H1 (cell line): Measurements from ENCODE around the gene IL24. TPM values are rescaled to one million over a fixed set of nuclear protein-coding genes. Genes with fewer than 3 reads are reported as not detected.

Experiments
- CTCF ChIA-PET: fragments of 300-600 bp; sonication (Branson Sonifier 250); formaldehyde crosslinking; loops from one replicate; lab custom pipeline; 2021; ENCODE audit not compliant: partially characterized antibody; lab: Charles Lee
- POLR2A ChIA-PET: fragments of 300-600 bp; sonication (Branson Sonifier 250); formaldehyde crosslinking; loops from one replicate; lab custom pipeline; 2021; ENCODE audit warnings: inconsistent platforms; ENCODE audit not compliant: partially characterized antibody; lab: Charles Lee
- DNase-seq, 2 experiments: peaks; one replicate each; pipeline versions ENCODE4 v3.0.0 to v3.0.0-alpha.2; 2010 to 2022; ENCODE audit warnings: low spot score in 2 of 2, low read depth in 1 of 2, mixed read lengths in 1 of 2
- FAIRE-seq: peaks from 2 replicates; lab custom pipeline; 2011; peaks lifted over from hg19 to GRCh38; lab: Jason Lieb, UNC
- H2AFZ ChIP-seq: 2 replicates; pipeline ENCODE4 v1.8.1; 2012; ENCODE audit warnings: low read length, inconsistent platforms
- H2AK5ac ChIP-seq: 2 replicates; pipeline ENCODE4 v1.6.1; 2013; ENCODE audit warnings: low read depth, low read length
- H2BK120ac ChIP-seq: replicated peaks from 2 replicates; pipeline ENCODE3; 2013; ENCODE audit warnings: low read depth, low read length, inconsistent platforms
- H2BK12ac ChIP-seq: 2 replicates; pipeline ENCODE4 v1.6.1; 2013; ENCODE audit warnings: low read depth, low read length
- H2BK15ac ChIP-seq: 2 replicates; pipeline ENCODE4 v1.6.1; 2013; ENCODE audit warnings: low read length
- H2BK20ac ChIP-seq: 2 replicates; pipeline ENCODE4 v1.6.1; 2013; ENCODE audit warnings: low read length
- H2BK5ac ChIP-seq: 2 replicates; pipeline ENCODE4 v1.6.1; 2013; ENCODE audit warnings: low read depth, low read length
- H3K14ac ChIP-seq: 2 replicates; pipeline ENCODE4 v1.6.1; 2013; ENCODE audit warnings: inconsistent platforms; ENCODE audit not compliant: insufficient read length
- H3K18ac ChIP-seq: 2 replicates; pipeline ENCODE4 v1.6.1; 2013; ENCODE audit warnings: low read length; ENCODE audit errors: extremely low read depth
- H3K23ac ChIP-seq: 2 replicates; pipeline ENCODE4 v1.6.1; 2013; ENCODE audit warnings: inconsistent platforms; ENCODE audit not compliant: insufficient read length
- H3K23me2 ChIP-seq: 2 replicates; pipeline ENCODE4 v1.6.1; 2013; ENCODE audit warnings: low read depth, low read length
- H3K27ac ChIP-seq: 2 replicates; pipeline ENCODE4 v1.6.1; 2011; ENCODE audit warnings: low read depth, low read length, inconsistent platforms
- H3K27me3 ChIP-seq, 4 experiments: replicated peaks in 1 of 4; 1 replicate in 1 of 4; 2 replicates in 3 of 4; pipeline versions ENCODE4 v1.6.1 to v1.8.1; 2011 to 2013; ENCODE audit warnings: low read length in 3 of 4, mild to moderate bottlenecking in 3 of 4, inconsistent platforms in 2 of 4, mixed read lengths in 2 of 4, moderate library complexity in 1 of 4; ENCODE audit not compliant: control insufficient read depth in 3 of 4, insufficient read depth in 3 of 4; ENCODE audit errors: extremely low read depth in 1 of 4
- H3K36me3 ChIP-seq, 4 experiments: 2 replicates each; pipeline versions ENCODE4 v1.6.1 to v1.8.1; 2011 to 2013; ENCODE audit warnings: mild to moderate bottlenecking in 4 of 4, low read length in 3 of 4, moderate library complexity in 2 of 4, control low read depth in 1 of 4, inconsistent platforms in 1 of 4; ENCODE audit not compliant: insufficient read depth in 4 of 4, control insufficient read depth in 2 of 4
- H3K4ac ChIP-seq: replicated peaks from 2 replicates; pipeline ENCODE3; 2013; ENCODE audit warnings: low read length, low read depth, mixed read lengths, inconsistent platforms; ENCODE audit not compliant: insufficient read length
- H3K4me1 ChIP-seq, 4 experiments: replicated peaks in 1 of 4; 1 replicate in 1 of 4; 2 replicates in 3 of 4; pipeline versions ENCODE4 v1.6.1 to v1.8.1; 2011 to 2013; ENCODE audit warnings: low read length in 3 of 4, inconsistent platforms in 2 of 4, mixed read lengths in 1 of 4; ENCODE audit not compliant: insufficient read depth in 4 of 4, control insufficient read depth in 3 of 4
- H3K4me2 ChIP-seq, 2 experiments: 2 replicates each; pipeline versions ENCODE4 v1.6.1 to v1.8.1; 2011 to 2013; ENCODE audit warnings: low read depth in 2 of 2, low read length in 2 of 2, control low read depth in 1 of 2, inconsistent platforms in 1 of 2, mild to moderate bottlenecking in 1 of 2; ENCODE audit not compliant: insufficient read depth in 1 of 2
- H3K4me3 ChIP-seq, 4 experiments: fragments of 200-600, 300-600 bp in 1 of 4; sonication (generic), shearing (Covaris generic), sonication (Bioruptor Twin) in 1 of 4; 2 replicates each; pipeline versions ENCODE4 v1.5.1 to v1.8.1; 2011 to 2016; ENCODE audit warnings: low read length in 4 of 4, low read depth in 3 of 4, control low read depth in 2 of 4, inconsistent platforms in 2 of 4, mild to moderate bottlenecking in 2 of 4, mixed read lengths in 1 of 4, moderate library complexity in 1 of 4; ENCODE audit not compliant: insufficient read depth in 2 of 4; ENCODE audit errors: extremely low read depth in 1 of 4
- H3K56ac ChIP-seq: replicated peaks from 2 replicates; pipeline ENCODE3; 2013; ENCODE audit warnings: low read depth, mild to moderate bottlenecking, mixed read lengths, low read length, inconsistent platforms; ENCODE audit not compliant: insufficient read length
- H3K79me1 ChIP-seq: 2 replicates; pipeline ENCODE4 v1.6.1; 2013; ENCODE audit warnings: low read depth, low read length, control low read depth
- H3K79me2 ChIP-seq, 2 experiments: 2 replicates each; pipeline versions ENCODE4 v1.6.1 to v1.8.1; 2012 to 2013; ENCODE audit warnings: low read length in 2 of 2, mild to moderate bottlenecking in 2 of 2, inconsistent platforms in 1 of 2; ENCODE audit not compliant: insufficient read depth in 2 of 2, control insufficient read depth in 1 of 2
- H3K9ac ChIP-seq, 4 experiments: replicated peaks in 1 of 4; 1 replicate in 1 of 4; 2 replicates in 3 of 4; pipeline versions ENCODE4 v1.6.1 to v1.8.1; 2011 to 2013; ENCODE audit warnings: low read depth in 3 of 4, low read length in 3 of 4, control low read depth in 2 of 4, mild to moderate bottlenecking in 2 of 4, moderate library complexity in 2 of 4, inconsistent platforms in 1 of 4; ENCODE audit errors: extremely low read depth in 1 of 4
- H3K9me3 ChIP-seq, 2 experiments: 2 replicates each; pipeline versions ENCODE4 v1.6.1 to v1.8.1; 2012 to 2013; ENCODE audit warnings: mild to moderate bottlenecking in 2 of 2, moderate library complexity in 2 of 2, control low read depth in 1 of 2, inconsistent platforms in 1 of 2, low read depth in 1 of 2, low read length in 1 of 2, mixed read lengths in 1 of 2; ENCODE audit not compliant: insufficient read depth in 2 of 2
- H4K20me1 ChIP-seq, 2 experiments: replicated peaks in 1 of 2; 2 replicates each; pipeline versions ENCODE3 to v1.8.1; 2011 to 2013; ENCODE audit warnings: inconsistent platforms in 2 of 2, low read length in 2 of 2, mild to moderate bottlenecking in 1 of 2; ENCODE audit not compliant: insufficient read depth in 2 of 2, control insufficient read depth in 1 of 2
- H4K5ac ChIP-seq: 2 replicates; pipeline ENCODE4 v1.6.1; 2013; ENCODE audit warnings: low read length, low read depth, mixed read lengths, inconsistent platforms; ENCODE audit not compliant: insufficient read length
- H4K8ac ChIP-seq: 2 replicates; pipeline ENCODE4 v1.8.0; 2013; ENCODE audit warnings: mild to moderate bottlenecking, moderate library complexity, low read length, inconsistent platforms; ENCODE audit not compliant: insufficient read depth; ENCODE audit errors: extremely low read depth
- H4K91ac ChIP-seq: replicated peaks from 2 replicates; pipeline ENCODE3; 2013; ENCODE audit warnings: low read length, mixed read lengths, inconsistent platforms; ENCODE audit not compliant: insufficient read length
- ASH2L ChIP-seq: fragments of 200-600, 300-600 bp; sonication (generic); IDR thresholded peaks from one replicate; pipeline ENCODE4 v1.7.1; 2017; ENCODE audit warnings: low read length
- BACH1 ChIP-seq: IDR thresholded peaks from 2 replicates; pipeline ENCODE4 v1.6.1; 2012; ENCODE audit warnings: low read length, improper control_type of control experiment
- BCL11A ChIP-seq, 2 experiments: IDR thresholded peaks; one replicate each; pipeline ENCODE4 v1.6.1; 2011; ENCODE audit warnings: low read depth in 2 of 2, low read length in 2 of 2, mild to moderate bottlenecking in 2 of 2
- CHD2 ChIP-seq: IDR thresholded peaks from 2 replicates; pipeline ENCODE4 v1.6.1; 2012; ENCODE audit warnings: low read length, improper control_type of control experiment
- E2F6 ChIP-seq: IDR thresholded peaks from 2 replicates; pipeline ENCODE4 v1.6.1; 2012; ENCODE audit warnings: inconsistent platforms
- EGR1 ChIP-seq: IDR thresholded peaks from 2 replicates; pipeline ENCODE4 v1.6.1; 2011; ENCODE audit warnings: low read depth, low read length, borderline replicate concordance
- HDAC2 ChIP-seq, 2 experiments: fragments of 300-600 bp in 1 of 2; sonication (generic) in 1 of 2; IDR thresholded peaks; 2 replicates each; pipeline ENCODE4 v1.6.1; 2011 to 2012; ENCODE audit warnings: low read depth in 2 of 2, low read length in 2 of 2, mild to moderate bottlenecking in 2 of 2, moderate library complexity in 2 of 2, borderline replicate concordance in 1 of 2, inconsistent platforms in 1 of 2
- KDM1A ChIP-seq: fragments of 200-600, 300-600 bp; sonication (generic); IDR thresholded peaks from 2 replicates; pipeline ENCODE4 v1.7.1; 2016; ENCODE audit warnings: mild to moderate bottlenecking, low read length, borderline replicate concordance
- KDM4A ChIP-seq: IDR thresholded peaks from one replicate; pipeline ENCODE4 v1.7.1; 2012; ENCODE audit warnings: low read depth, mild to moderate bottlenecking, moderate library complexity, low read length, inconsistent platforms; ENCODE audit not compliant: severe bottlenecking
- NANOG ChIP-seq: IDR thresholded peaks from 2 replicates; pipeline ENCODE4 v1.6.1; 2011; ENCODE audit warnings: low read length, low read depth, mild to moderate bottlenecking, inconsistent platforms; ENCODE audit not compliant: insufficient read depth, poor library complexity, severe bottlenecking
- NRF1 ChIP-seq: IDR thresholded peaks from 2 replicates; pipeline ENCODE4 v1.6.1; 2011; ENCODE audit warnings: mild to moderate bottlenecking, low read depth, low read length, improper control_type of control experiment
- POLR2A ChIP-seq, 2 experiments: IDR thresholded peaks; 1 replicate in 1 of 2; 2 replicates in 1 of 2; pipeline ENCODE4 v1.6.1; 2011; ENCODE audit warnings: low read depth in 2 of 2, low read length in 2 of 2, mild to moderate bottlenecking in 2 of 2; ENCODE audit errors: control extremely low read depth in 1 of 2
- SRF ChIP-seq: IDR thresholded peaks from 2 replicates; pipeline ENCODE4 v1.6.1; 2011; ENCODE audit warnings: mild to moderate bottlenecking, low read depth, low read length, moderate library complexity
- TBP ChIP-seq: IDR thresholded peaks from 2 replicates; pipeline ENCODE4 v1.6.1; 2011; ENCODE audit warnings: low read depth, low read length, improper control_type of control experiment
- TCF12 ChIP-seq: IDR thresholded peaks from 2 replicates; pipeline ENCODE4 v1.6.1; 2011; ENCODE audit warnings: low read depth, mild to moderate bottlenecking, low read length
- WGBS, 2 experiments: shearing (Covaris generic) in 1 of 2; methylation state at CpG; one replicate each; pipeline versions ENCODE4 v1.1.6 to v1.1.7; 2013 to 2015; ENCODE audit warnings: low lambda C conversion rate in 2 of 2, mixed read lengths in 2 of 2, inconsistent platforms in 1 of 2, low coverage in 1 of 2, missing lambda C conversion rate in 1 of 2; ENCODE audit not compliant: insufficient replicate concordance in 2 of 2, insufficient coverage in 1 of 2, insufficient read length in 1 of 2; ENCODE audit errors: extremely low coverage in 1 of 2, missing lambda C conversion rate in 1 of 2; 5-methylcytosine and 5-hydroxymethylcytosine counted together
- polyA plus RNA-seq, 7 experiments: library from polyadenylated mRNA; depleted of rRNA in 3 of 7; stranded (reverse) in 5 of 7; unstranded in 2 of 7; fragments of >200 nt in 5 of 7; fragments of 200-250 nt in 2 of 7; gene quantifications; 1 replicate in 5 of 7; 2 replicates in 1 of 7; 4 replicates in 1 of 7; pipeline versions ENCODE4 v1.2.1 to v1.2.3, GENCODE V29; 2011 to 2013; ENCODE audit warnings: missing spikeins in 2 of 7, mixed read lengths in 2 of 7
- total RNA-seq: library from RNA; stranded (reverse); fragmentation: NEBNext Ultra II Directional; extraction: Animal tissue kit (Norgen Biotek cat#: 25700); gene quantifications from 2 replicates; pipeline ENCODE4 v1.2.1, GENCODE V29; 2021

The IL24 gene
- total and polyA plus RNA-seq, 2 of the 8 experiments (the other 6 are each of a cell fraction or from before 2014, with no cell fraction given): not detected

- FAIRE-seq: no peak
- WGBS, 2 experiments: 89% methylated on average over 3 of the region's 3 CpGs; no CpG with 5 or more reads in 1 of the 2 experiments
- TF ChIP-seq EGR1 (no peak), ASH2L (no peak), POLR2A (IDR thresholded peaks at IDR 0.05; ENCODE audit: control extremely low read depth in 1 of 2, low read depth in 2 of 2, low read length in 2 of 2) (no peak), NANOG (no peak), SRF (no peak), KDM1A (no peak), CHD2 (no peak), KDM4A (no peak), HDAC2 (IDR thresholded peaks at IDR 0.05; ENCODE audit: borderline replicate concordance in 1 of 2, low read depth in 2 of 2, low read length in 2 of 2) (no peak), TBP (no peak), BCL11A (IDR thresholded peaks at IDR 0.05; ENCODE audit: low read depth in 2 of 2, low read length in 2 of 2) (no peak), BACH1 (no peak), TCF12 (no peak), NRF1 (no peak), E2F6 (no peak)
These were observed 1.4 kb upstream of the IL24 start for GRCh38 chr1:206895837-206896242.

More at GRCh38 chr1:206895837-206896242, 1.4 kb upstream of the IL24 start:
- Histone ChIP-seq H3K18ac (no peak overlapping the region; the same call in 1 of the 2 replicates), H3K9ac (no peak overlapping the region), H3K4ac (no peak overlapping the region), H4K5ac (no peak overlapping the region), H2BK5ac (no peak overlapping the region), H2AFZ (no peak overlapping the region), H2BK20ac (no peak overlapping the region), H3K56ac (no peak overlapping the region), H3K4me1 (peaks cover 0 to 1% (median 0%) of the 10 kb centered on the region in 4 experiments; a peak in 2 of 7 replicates), H3K4me2 (no peak overlapping the region), H2AK5ac (no peak overlapping the region), H3K79me2 (no peaks in the 10 kb centered on the region), H3K23ac (no peak overlapping the region), H2BK15ac (no peak overlapping the region), H2BK120ac (no peak overlapping the region), H3K79me1 (no peaks in the 10 kb centered on the region), H3K4me3 (no peak overlapping the region), H3K23me2 (no peaks in the 10 kb centered on the region), H3K36me3 (no peaks in the 10 kb centered on the region), H3K9me3 (no peaks in the 10 kb centered on the region), H4K20me1 (no peaks in the 10 kb centered on the region), H4K91ac (no peak overlapping the region), H3K27ac (no peak overlapping the region), H4K8ac (no peak overlapping the region), H2BK12ac (no peak overlapping the region), H3K27me3 (no peaks in the 10 kb centered on the region), H3K14ac (no peak overlapping the region)
- no peak for DNase-seq
- ChIA-PET CTCF (interaction anchor here (0.6 to 7.2 kb wide), 18 partner anchors 12 to 891 kb away, joined by 3 to 52 read pairs (median 4); partner anchors contain the start of genes FCAMR and IL20), POLR2A (interaction anchor here (2.1 kb wide), 1 partner anchor 14 kb away, joined by 4 read pairs; no protein-coding TSS in a partner anchor)
